HepG2 (cell line): ENCODE data around the gene ISG20L2. TPM values are rescaled to one million over a fixed set of nuclear protein-coding genes. Genes with fewer than 3 reads are reported as not detected.

Experiments
- ATAC-seq: fragments of 200-7000 bp; cut with Tn5 transposase; 3 replicates; pipeline ENCODE4 v1.9.1; 2020; ENCODE audit warnings: mild to moderate bottlenecking, moderate library complexity
- BruUV-seq: library from RNA; stranded (reverse); fragments of 400-500 nt; replicated peaks from 2 replicates; lab custom pipeline; 2021; lab: Mats Ljungman, UMichigan
- CTCF ChIA-PET: fragments of 300-600 bp; formaldehyde crosslinking; extraction: SDS; loops from one replicate; lab custom pipeline; 2021; ENCODE audit warnings: low total read pairs, inconsistent platforms, low intra/inter-chr PET ratio; lab: Yijun Ruan, JAX
- POLR2A ChIA-PET: fragments of 350-600 bp; sonication (Branson Sonifier 250); formaldehyde crosslinking; loops from one replicate; lab custom pipeline; 2020; ENCODE audit warnings: antibody characterized with exemption, inconsistent platforms; lab: Yijun Ruan, JAX
- DNase-seq: peaks from one replicate; pipeline ENCODE4 v3.0.0-alpha.2; 2015; ENCODE audit warnings: low spot score
- FAIRE-seq: peaks from 3 replicates; lab custom pipeline; 2011; peaks lifted over from hg19 to GRCh38; lab: Jason Lieb, UNC
- H2AFZ ChIP-seq: one replicate; pipeline ENCODE4 v1.6.1; 2011; ENCODE audit warnings: low read length, inconsistent platforms
- H3K27ac ChIP-seq: fragments of 300-600 bp; 3 replicates; pipeline ENCODE4 v1.8.0; 2011; ENCODE audit warnings: mixed run types, mild to moderate bottlenecking, mixed read lengths, low read length, inconsistent platforms; ENCODE audit not compliant: insufficient read depth; ENCODE audit errors: extremely low read length
- H3K27me3 ChIP-seq, 2 experiments: fragments of 200-600 bp in 1 of 2; 2 replicates in 1 of 2; 3 replicates in 1 of 2; pipeline versions ENCODE4 v1.6.0 to v1.8.0; 2011; ENCODE audit warnings: low read length in 2 of 2, mild to moderate bottlenecking in 2 of 2, moderate library complexity in 2 of 2, inconsistent platforms in 1 of 2; ENCODE audit not compliant: insufficient read depth in 2 of 2, control insufficient read depth in 1 of 2
- H3K36me3 ChIP-seq, 2 experiments: fragments of 200-600 bp in 1 of 2; replicated peaks in 1 of 2; 2 replicates in 1 of 2; 3 replicates in 1 of 2; pipeline versions ENCODE4 v1.5.1 to v1.8.0; 2011; ENCODE audit warnings: low read length in 2 of 2, inconsistent platforms in 1 of 2; ENCODE audit not compliant: insufficient read depth in 2 of 2, control insufficient read depth in 1 of 2
- H3K4me1 ChIP-seq: 2 replicates; pipeline ENCODE4 v1.5.1; 2012; ENCODE audit warnings: low read length, inconsistent platforms; ENCODE audit not compliant: insufficient read depth
- H3K4me2 ChIP-seq: 2 replicates; pipeline ENCODE4 v1.6.0; 2011; ENCODE audit warnings: low read depth, low read length, inconsistent platforms
- H3K4me3 ChIP-seq, 3 experiments: fragments of 200-600 bp in 1 of 3; sonication (generic), shearing (Covaris generic) in 1 of 3; replicated peaks in 1 of 3; 2 replicates each; pipeline ENCODE4 v1.5.1; 2011 to 2016; ENCODE audit warnings: low read length in 3 of 3, inconsistent platforms in 2 of 3, low read depth in 2 of 3, mild to moderate bottlenecking in 2 of 3, control low read depth in 1 of 3, mixed read lengths in 1 of 3; ENCODE audit not compliant: insufficient read depth in 1 of 3
- H3K79me2 ChIP-seq: one replicate; pipeline ENCODE4 v1.6.1; 2011; ENCODE audit warnings: low read length, inconsistent platforms; ENCODE audit not compliant: insufficient read depth
- H3K9ac ChIP-seq: 2 replicates; pipeline ENCODE4 v1.6.0; 2011; ENCODE audit warnings: mild to moderate bottlenecking, low read depth, low read length, inconsistent platforms; ENCODE audit not compliant: insufficient read depth
- H3K9me3 ChIP-seq: 2 replicates; pipeline ENCODE4 v1.5.1; 2012; ENCODE audit warnings: mild to moderate bottlenecking, low read length
- H4K20me1 ChIP-seq: 2 replicates; pipeline ENCODE4 v1.6.0; 2011; ENCODE audit warnings: inconsistent platforms, mild to moderate bottlenecking, low read length, moderate library complexity; ENCODE audit not compliant: insufficient read depth
- BORCS8-MEF2B ChIP-seq: sonication (generic); formaldehyde crosslinking; IDR thresholded peaks from 2 replicates; pipeline ENCODE4 v1.8.0; 2022; ENCODE audit warnings: mild to moderate bottlenecking, missing genetic modification reagents
- CHCHD3 ChIP-seq: sonication (generic); formaldehyde crosslinking; IDR thresholded peaks from 2 replicates; pipeline ENCODE4 v1.8.0; 2022; ENCODE audit warnings: mild to moderate bottlenecking, missing genetic modification reagents, moderate library complexity
- FOXC1 ChIP-seq: sonication (generic); formaldehyde crosslinking; IDR thresholded peaks from 2 replicates; pipeline ENCODE4 v1.8.0; 2022; ENCODE audit warnings: mild to moderate bottlenecking, missing genetic modification reagents, borderline replicate concordance
- HMG20B ChIP-seq: conservative IDR thresholded peaks from 2 replicates; pipeline ENCODE4 v1.6.1; 2016; ENCODE audit warnings: missing genetic modification reagents, missing compliant biosample characterization
- KAT2B ChIP-seq: fragments of 150-350 bp; IDR thresholded peaks from 2 replicates; pipeline ENCODE4 v1.6.1; 2014; ENCODE audit warnings: low read depth, low read length, borderline replicate concordance
- KLF12 ChIP-seq: sonication (generic); formaldehyde crosslinking; IDR thresholded peaks from 2 replicates; pipeline ENCODE4 v1.4.0; 2020; ENCODE audit warnings: missing genetic modification reagents, borderline replicate concordance
- MEIS1 ChIP-seq: sonication (generic); formaldehyde crosslinking; IDR thresholded peaks from 2 replicates; pipeline ENCODE4 v1.9.0; 2021; ENCODE audit warnings: mild to moderate bottlenecking, missing genetic modification reagents, moderate library complexity, borderline replicate concordance
- MTF1 ChIP-seq: sonication (generic); formaldehyde crosslinking; IDR thresholded peaks from 2 replicates; pipeline ENCODE4 v1.5.0; 2020; ENCODE audit warnings: missing genetic modification reagents
- SIX1 ChIP-seq: sonication (generic); formaldehyde crosslinking; IDR thresholded peaks from 2 replicates; pipeline ENCODE4 v1.4.0; 2020; ENCODE audit warnings: missing genetic modification reagents, borderline replicate concordance
- SRSF9 ChIP-seq: fragments of 200-400 bp; formaldehyde crosslinking; IDR thresholded peaks from 2 replicates; pipeline ENCODE4 v1.6.1; 2018; ENCODE audit warnings: borderline replicate concordance, mild to moderate bottlenecking, low read depth, low read length; ENCODE audit not compliant: insufficient read depth, poor library complexity, severe bottlenecking
- TAF1 ChIP-seq: sonication (generic); formaldehyde crosslinking; IDR thresholded peaks from 2 replicates; pipeline ENCODE4 v1.4.0; 2020; ENCODE audit warnings: missing genetic modification reagents
- TEF ChIP-seq: sonication (generic); formaldehyde crosslinking; IDR thresholded peaks from 2 replicates; pipeline ENCODE4 v1.5.0; 2020; ENCODE audit warnings: missing genetic modification reagents
- TFAP4 ChIP-seq: sonication (generic); IDR thresholded peaks from 2 replicates; pipeline ENCODE4 v1.6.1; 2016; ENCODE audit warnings: low read depth, borderline replicate concordance
- ZNF337 ChIP-seq: sonication (generic); formaldehyde crosslinking; IDR thresholded peaks from 2 replicates; pipeline ENCODE4 v1.5.1; 2020; ENCODE audit warnings: missing genetic modification reagents, low read depth, mild to moderate bottlenecking, borderline replicate concordance
- ZNF431 ChIP-seq: sonication (generic); formaldehyde crosslinking; IDR thresholded peaks from 2 replicates; pipeline ENCODE4 v1.9.0; 2022; ENCODE audit warnings: missing genetic modification reagents, low read depth, mild to moderate bottlenecking, borderline replicate concordance
- ZNF446 ChIP-seq: sonication (generic); formaldehyde crosslinking; IDR thresholded peaks from 2 replicates; pipeline ENCODE4 v1.5.0; 2020; ENCODE audit warnings: mild to moderate bottlenecking, missing genetic modification reagents
- ZNF570 ChIP-seq: sonication (generic); formaldehyde crosslinking; IDR thresholded peaks from 2 replicates; pipeline ENCODE4 v1.4.0; 2020; ENCODE audit warnings: mild to moderate bottlenecking, missing genetic modification reagents, borderline replicate concordance
- ZNF737 ChIP-seq: sonication (generic); formaldehyde crosslinking; IDR thresholded peaks from 2 replicates; pipeline ENCODE4 v1.5.0; 2020; ENCODE audit warnings: missing genetic modification reagents, mild to moderate bottlenecking, borderline replicate concordance
- ZNF775 ChIP-seq: sonication (generic); formaldehyde crosslinking; IDR thresholded peaks from 2 replicates; pipeline ENCODE4 v1.4.0; 2020; ENCODE audit warnings: missing genetic modification reagents, mild to moderate bottlenecking, moderate library complexity, borderline replicate concordance
- ZSCAN25 ChIP-seq: sonication (generic); formaldehyde crosslinking; IDR thresholded peaks from 2 replicates; pipeline ENCODE4 v1.8.0; 2022; ENCODE audit warnings: mild to moderate bottlenecking, missing genetic modification reagents
- WGBS: methylation state at CpG from one replicate; pipeline ENCODE4 v1.1.6; 2017; ENCODE audit warnings: low lambda C conversion rate; 5-methylcytosine and 5-hydroxymethylcytosine counted together
- in situ Hi-C: cut with HindIII; loops from 2 replicates; pipeline ENCODE4 v1.10.0; 2017; ENCODE audit warnings: low pct_unique_long_range_greater_than_20kb; ENCODE audit not compliant: extremely low pct_ligation_motif_present
- intact Hi-C: fragments of 100-400 bp; cut with micrococcal nuclease; formaldehyde crosslinking; loops from one replicate; pipeline ENCODE4 v1.10.0; 2022; ENCODE audit not compliant: unreplicated experiment
- polyA plus RNA-seq, 8 experiments: library from polyadenylated mRNA; depleted of rRNA in 3 of 8; stranded (reverse) in 7 of 8; unstranded in 1 of 8; fragments of >200 nt; fragmentation: Illumina TruSeq in 4 of 8; extraction: Trizol in 4 of 8; gene quantifications; 2 replicates each; pipeline versions ENCODE4 v1.2.1 to v1.2.3, GENCODE V29; 2011 to 2016; ENCODE audit warnings: low read depth in 4 of 8, missing spikeins in 1 of 8, mixed read lengths in 1 of 8; ENCODE audit not compliant: insufficient read depth in 1 of 8
- total RNA-seq, 5 experiments: library from RNA; depleted of rRNA; stranded (reverse); fragments of >200 nt; fragmentation: Illumina TruSeq; extraction: Trizol; gene quantifications; 2 replicates each; pipeline ENCODE4 v1.2.3, GENCODE V29; 2016; ENCODE audit warnings: low read depth in 1 of 5

The ISG20L2 gene
- total and polyA plus RNA-seq, 2 of the 13 experiments (the other 11 are each of a cell fraction or from before 2014, with no cell fraction given), result 19.8 to 21.3 TPM

- ATAC-seq (no peak), FAIRE-seq (no peak)
- H3K4me3 ChIP-seq, result no peak overlapping the region
- peaks cover 7 to 51% of the 10 kb centered on the region in 2 experiments; a peak in 4 of 5 replicates for H3K27me3 ChIP-seq
- no peak for TF ChIP-seq ZNF431 (CRISPR knock-in tag)
- no peak for TF ChIP-seq ZNF775
- TF ChIP-seq MEIS1, result no peak
- no peak for TF ChIP-seq TEF (CRISPR knock-in tag)
- TF ChIP-seq SRSF9, result no peak
- no peak for TF ChIP-seq HMG20B
- no peak for TF ChIP-seq BORCS8-MEF2B (CRISPR knock-in tag)
- TF ChIP-seq ZNF570, result no peak
- TF ChIP-seq MTF1 (CRISPR knock-in tag), result no peak
- no peak for TF ChIP-seq ZNF337
- TF ChIP-seq ZNF446 (CRISPR knock-in tag), result no peak
- no peak for TF ChIP-seq ZSCAN25 (CRISPR knock-in tag)
- no peak for TF ChIP-seq SIX1 (CRISPR knock-in tag)
- TF ChIP-seq ZNF737 (CRISPR knock-in tag), result no peak
- TF ChIP-seq KLF12, result no peak
- no peak for TF ChIP-seq KAT2B
- TF ChIP-seq CHCHD3 (CRISPR knock-in tag), result no peak
- no peak for TF ChIP-seq FOXC1 (CRISPR knock-in tag)
- no peak for TF ChIP-seq TFAP4
- TF ChIP-seq TAF1, result no peak
- TF ChIP-seq, all 625 proteins: peak for 0
- Histone ChIP-seq H4K20me1 (no peaks in the 10 kb centered on the region), H3K4me2 (no peak overlapping the region), H3K36me3 (no peaks in the 10 kb centered on the region), H2AFZ (no peak overlapping the region), H3K4me1 (peaks cover 28% of the 10 kb centered on the region), H3K9me3 (no peaks in the 10 kb centered on the region), H3K79me2 (no peaks in the 10 kb centered on the region), H3K9ac (no peak overlapping the region), H3K27ac (no peak overlapping the region)
- intact Hi-C loops (no loop called here), in situ Hi-C loops (loop anchor here (10.0 kb wide), 2 partner anchors 168 to 228 kb away; partner anchors contain the start of genes LRRC71 and NTRK1)
- 46% methylated on average over 8 of the region's 8 CpGs for WGBS
- DNase-seq, result no peak
- ChIA-PET CTCF (no interaction called here), POLR2A (no interaction called here)
- no TSS peak for BruUV-seq
Observed at GRCh38 chr1:156696755-156697154, 31.8 kb downstream of the ISG20L2 start.
